Stimulated activated CD4-positive, alpha-beta T cell treated with anti-CD3 and anti-CD28 coated beads, Interleukin-15, amount 100 ng/mL, for 48 hours (primary cell): ENCODE data around the gene C4A.
"Not testable (repeated sequence)": the region's sequence is repeated elsewhere in the genome, so short reads cannot be mapped to it uniquely, and the experiment has no call there.

Source experiments
- DNase-seq, 2 donors: peaks; one replicate each; pipeline ENCODE4 v3.0.0-alpha.2; 2020; ENCODE audit warnings: low read depth in 2 of 2

C4A gene

DNA sequence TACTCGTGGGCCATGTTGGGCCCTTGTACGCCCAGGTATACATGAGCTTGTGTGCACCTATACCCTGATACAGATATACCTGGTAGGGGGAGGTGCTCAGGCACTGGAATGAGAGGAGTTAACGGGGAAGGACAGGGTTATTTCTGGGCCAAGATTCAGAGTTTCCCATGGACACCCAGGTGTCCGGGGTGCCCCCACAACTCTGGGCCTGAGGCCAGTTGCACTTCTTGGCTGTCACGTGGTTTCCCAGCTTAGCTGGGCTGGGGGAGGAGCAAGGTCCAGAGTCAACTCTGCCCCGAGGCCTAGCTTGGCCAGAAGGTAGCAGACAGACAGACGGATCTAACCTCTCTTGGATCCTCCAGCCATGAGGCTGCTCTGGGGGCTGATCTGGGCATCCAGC lies at the start of gene C4A:
Gene C4A (plus strand): TSS at position 314 of the 400 bp plus-strand sequence. CDS start 51 bp downstream, at position 365.
- DNase-seq: not testable (repeated sequence)

DNA sequence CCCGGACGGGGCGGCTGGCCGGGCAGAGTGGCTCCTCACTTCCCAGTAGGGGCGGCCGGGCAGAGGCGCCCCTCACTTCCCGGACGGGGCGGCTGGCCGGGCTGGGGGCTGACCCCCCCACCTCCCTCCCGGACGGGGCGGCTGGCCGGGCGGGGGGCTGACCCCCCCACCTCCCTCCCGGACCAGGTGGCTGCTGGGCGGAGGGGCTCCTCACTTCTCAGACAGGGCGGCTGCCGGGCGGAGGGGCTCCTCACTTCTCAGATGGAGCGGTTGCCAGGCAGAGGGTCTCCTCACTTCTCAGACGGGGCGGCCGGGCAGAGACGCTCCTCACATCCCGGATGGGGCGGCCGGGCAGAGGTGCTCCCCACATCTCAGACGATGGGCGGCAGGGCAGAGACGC lies 49.7 kb upstream of the C4A start:
- DNase-seq: not testable (repeated sequence)

DNA sequence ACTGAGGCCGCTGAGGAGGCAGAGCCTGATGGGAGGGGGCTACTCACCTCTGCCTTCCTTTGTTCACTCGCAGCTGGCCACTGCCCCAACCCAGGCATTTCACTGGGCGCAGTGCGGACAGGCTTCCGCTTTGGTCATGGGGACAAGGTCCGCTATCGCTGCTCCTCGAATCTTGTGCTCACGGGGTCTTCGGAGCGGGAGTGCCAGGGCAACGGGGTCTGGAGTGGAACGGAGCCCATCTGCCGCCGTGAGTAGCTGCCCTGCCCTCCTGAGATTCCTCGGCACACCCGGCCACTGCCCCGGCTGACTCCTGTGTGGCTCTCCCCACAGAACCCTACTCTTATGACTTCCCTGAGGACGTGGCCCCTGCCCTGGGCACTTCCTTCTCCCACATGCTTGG lies 48.3 kb upstream of the C4A start:
- no peak for DNase-seq

DNA sequence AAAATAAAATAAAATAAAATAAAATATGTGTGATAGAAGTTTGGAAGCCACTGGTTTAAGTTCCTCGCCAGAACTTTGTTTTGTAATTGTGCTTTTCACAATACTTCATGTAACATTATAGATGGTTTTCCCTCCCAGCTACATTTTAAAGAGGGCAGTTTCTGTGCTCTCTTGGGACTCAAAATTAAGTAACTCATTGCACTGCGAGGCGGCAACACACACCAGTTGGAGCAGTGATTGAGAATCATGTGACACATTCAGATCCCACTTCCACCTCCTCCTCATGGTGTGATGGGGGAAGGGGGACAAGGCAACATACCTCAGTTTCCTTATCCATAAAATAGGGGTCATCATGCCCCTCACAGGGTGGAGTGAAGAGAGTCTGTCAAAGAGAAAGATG lies 46.8 kb upstream of the C4A start:
- DNase-seq: no peak

DNA sequence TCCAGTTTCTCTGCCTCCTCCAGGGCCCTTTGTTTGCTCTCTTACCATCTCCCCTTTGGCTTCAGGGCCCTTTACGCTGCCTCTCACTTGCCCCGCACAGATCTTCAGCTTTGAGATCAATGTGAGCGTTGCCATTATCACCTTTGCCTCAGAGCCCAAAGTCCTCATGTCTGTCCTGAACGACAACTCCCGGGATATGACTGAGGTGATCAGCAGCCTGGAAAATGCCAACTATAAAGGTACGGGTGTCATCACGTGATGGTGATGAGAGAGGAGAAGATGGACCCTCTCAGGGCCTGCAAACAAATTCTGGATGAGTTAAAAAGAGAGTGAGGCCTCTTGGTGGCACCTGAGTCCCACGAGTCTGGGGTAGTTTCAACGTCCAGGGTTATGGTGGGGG lies 46.0 kb upstream of the C4A start:
- DNase-seq: no peak

DNA sequence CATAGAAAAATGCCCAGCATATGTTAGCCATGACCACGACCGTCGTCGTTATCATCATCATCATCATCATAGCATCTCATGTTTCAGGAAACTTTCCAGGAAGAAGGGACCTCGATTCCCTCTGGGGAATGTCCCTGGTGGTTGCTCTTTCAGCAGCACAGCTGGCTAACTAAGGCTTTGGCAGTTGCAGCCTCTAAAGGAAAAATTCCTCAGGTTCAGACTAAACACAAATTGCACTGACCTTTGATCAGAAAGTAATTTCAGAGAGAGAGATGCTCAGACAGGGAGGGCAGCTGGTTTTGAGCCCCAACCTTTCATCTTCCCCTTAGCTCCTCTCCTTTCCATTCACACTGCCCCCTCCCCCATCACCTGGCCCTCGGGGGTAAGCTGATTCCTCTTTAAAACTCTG lies 41.6 kb upstream of the C4A start:
- no peak for DNase-seq

DNA sequence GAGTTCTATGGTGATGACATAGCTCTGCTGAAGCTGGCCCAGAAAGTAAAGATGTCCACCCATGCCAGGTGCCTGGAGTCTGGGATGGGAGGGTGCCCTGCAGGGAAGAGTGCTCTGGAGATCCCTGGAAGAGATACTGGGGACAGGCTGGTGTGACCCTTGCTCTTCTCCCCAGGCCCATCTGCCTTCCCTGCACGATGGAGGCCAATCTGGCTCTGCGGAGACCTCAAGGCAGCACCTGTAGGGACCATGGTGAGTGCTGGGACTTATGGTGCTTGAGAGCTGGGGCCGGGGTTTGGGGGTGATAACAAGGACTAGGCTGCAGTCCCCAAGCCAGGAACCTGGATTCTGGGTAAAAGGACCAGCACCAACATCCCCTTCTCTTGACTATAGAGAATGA lies 38.1 kb upstream of the C4A start:
- no peak for DNase-seq

DNA sequence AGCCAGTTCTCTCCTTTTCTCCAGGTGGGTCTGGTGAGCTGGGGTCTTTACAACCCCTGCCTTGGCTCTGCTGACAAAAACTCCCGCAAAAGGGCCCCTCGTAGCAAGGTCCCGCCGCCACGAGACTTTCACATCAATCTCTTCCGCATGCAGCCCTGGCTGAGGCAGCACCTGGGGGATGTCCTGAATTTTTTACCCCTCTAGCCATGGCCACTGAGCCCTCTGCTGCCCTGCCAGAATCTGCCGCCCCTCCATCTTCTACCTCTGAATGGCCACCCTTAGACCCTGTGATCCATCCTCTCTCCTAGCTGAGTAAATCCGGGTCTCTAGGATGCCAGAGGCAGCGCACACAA lies 36.7 kb upstream of the C4A start:
- no peak for DNase-seq

DNA sequence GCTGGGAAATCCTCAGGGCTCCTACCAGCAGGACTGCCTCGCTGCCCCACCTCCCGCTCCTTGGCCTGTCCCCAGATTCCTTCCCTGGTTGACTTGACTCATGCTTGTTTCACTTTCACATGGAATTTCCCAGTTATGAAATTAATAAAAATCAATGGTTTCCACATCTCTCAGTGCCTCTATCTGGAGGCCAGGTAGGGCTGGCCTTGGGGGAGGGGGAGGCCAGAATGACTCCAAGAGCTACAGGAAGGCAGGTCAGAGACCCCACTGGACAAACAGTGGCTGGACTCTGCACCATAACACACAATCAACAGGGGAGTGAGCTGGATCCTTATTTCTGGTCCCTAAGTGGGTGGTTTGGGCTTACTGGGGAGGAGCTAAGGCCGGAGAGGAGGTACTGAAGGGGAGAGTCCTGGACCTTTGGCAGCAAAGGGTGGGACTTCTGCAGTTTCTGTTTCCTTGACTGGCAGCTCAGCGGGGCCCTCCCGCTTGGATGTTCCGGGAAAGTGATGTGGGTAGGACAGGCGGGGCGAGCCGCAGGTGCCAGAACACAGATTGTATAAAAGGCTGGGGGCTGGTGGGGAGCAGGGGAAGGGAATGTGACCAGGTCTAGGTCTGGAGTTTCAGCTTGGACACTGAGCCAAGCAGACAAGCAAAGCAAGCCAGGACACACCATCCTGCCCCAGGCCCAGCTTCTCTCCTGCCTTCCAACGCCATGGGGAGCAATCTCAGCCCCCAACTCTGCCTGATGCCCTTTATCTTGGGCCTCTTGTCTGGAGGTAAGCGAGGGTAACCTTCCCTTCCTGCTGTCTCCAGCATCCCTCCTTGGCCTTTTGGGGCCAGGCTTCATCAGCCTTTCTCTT lies 36.1 kb upstream of the C4A start, which contains the start of gene CFB:
Gene CFB (plus strand): TSS at position 589 of the 863 bp plus-strand sequence. CDS start 127 bp downstream, at position 716.
- DNase-seq: no peak

DNA sequence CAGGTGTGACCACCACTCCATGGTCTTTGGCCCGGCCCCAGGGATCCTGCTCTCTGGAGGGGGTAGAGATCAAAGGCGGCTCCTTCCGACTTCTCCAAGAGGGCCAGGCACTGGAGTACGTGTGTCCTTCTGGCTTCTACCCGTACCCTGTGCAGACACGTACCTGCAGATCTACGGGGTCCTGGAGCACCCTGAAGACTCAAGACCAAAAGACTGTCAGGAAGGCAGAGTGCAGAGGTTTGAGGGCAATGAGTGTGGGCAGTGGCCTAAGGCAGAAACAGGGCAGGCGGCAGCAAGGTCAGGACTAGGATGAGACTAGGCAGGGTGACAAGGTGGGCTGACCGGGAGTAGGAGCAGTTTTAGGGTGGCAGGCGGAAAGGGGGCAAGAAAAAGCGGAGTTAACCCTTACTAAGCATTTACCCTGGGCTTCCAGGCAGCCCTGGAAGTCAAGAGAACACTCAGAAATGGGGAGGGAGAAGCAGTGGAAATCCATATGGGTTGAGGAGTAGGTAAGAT lies 35.4 kb upstream of the C4A start:
- no peak for DNase-seq

DNA sequence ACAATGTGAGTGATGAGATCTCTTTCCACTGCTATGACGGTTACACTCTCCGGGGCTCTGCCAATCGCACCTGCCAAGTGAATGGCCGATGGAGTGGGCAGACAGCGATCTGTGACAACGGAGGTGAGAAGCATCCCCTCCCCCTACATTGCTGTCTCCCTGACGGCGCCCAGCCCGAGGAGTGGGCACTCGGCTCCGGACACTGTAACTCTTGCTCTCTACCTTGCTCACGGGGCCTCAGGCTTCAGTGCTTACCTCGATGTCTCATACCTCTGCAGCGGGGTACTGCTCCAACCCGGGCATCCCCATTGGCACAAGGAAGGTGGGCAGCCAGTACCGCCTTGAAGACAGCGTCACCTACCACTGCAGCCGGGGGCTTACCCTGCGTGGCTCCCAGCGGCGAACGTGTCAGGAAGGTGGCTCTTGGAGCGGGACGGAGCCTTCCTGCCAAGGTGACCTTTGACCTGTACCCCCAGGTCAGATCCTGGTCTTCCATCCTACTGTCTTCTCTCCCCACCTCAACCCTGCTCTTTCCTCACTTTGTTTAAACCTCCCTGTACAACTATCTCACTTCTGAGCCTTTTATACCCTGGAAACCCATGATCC lies 34.7 kb upstream of the C4A start:
- DNase-seq: no peak

DNA sequence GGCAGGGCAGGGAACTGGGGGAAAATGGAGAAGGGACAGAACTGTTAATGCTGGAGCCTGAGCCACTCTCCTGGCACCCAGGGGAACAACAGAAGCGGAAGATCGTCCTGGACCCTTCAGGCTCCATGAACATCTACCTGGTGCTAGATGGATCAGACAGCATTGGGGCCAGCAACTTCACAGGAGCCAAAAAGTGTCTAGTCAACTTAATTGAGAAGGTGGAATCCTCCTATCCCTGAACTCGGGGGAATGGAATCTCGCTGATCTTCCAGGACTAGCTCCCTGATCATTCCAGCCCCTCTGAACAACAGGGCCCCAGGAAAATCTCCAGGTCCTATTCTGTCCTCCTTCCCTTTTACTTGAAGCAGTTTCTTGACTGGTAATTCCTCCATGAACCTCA lies 34.0 kb upstream of the C4A start:
- no peak for DNase-seq

DNA sequence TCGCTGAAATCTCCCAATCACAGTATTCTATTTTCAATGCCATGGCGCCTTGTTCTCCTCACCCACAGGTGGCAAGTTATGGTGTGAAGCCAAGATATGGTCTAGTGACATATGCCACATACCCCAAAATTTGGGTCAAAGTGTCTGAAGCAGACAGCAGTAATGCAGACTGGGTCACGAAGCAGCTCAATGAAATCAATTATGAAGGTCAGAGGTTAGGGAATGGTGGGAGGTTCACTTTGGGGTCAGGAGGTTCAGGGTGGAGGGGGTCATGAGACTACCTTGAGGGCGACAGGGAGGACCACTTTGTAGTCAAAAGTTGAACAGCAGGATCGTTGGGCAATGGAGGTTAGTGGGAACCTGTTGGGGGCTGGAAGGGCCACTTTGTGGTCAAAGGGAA lies 33.6 kb upstream of the C4A start:
- DNase-seq: no peak

DNA sequence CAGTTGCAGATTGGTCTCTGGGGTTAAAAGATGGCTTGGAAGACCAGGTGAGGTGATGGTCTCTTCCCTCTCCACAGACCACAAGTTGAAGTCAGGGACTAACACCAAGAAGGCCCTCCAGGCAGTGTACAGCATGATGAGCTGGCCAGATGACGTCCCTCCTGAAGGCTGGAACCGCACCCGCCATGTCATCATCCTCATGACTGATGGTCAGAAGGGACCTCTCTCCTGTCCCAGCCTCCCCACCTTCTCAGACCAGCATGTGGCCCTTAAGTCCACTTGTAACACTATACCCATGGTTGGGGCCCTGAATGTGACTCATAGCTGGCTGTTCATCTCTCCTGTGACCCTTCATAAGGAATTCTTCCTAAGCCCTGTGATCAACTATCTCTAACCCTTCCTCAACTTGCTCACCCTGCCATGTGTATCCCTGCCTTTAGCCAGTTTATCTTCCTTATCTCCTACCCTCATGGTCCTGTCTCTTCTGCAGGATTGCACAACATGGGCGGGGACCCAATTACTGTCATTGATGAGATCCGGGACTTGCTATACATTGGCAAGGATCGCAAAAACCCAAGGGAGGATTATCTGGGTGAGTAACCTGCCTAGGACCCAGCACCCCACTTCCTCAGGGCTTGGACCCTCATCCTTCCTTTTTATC lies 33.0 kb upstream of the C4A start:
- no peak for DNase-seq

DNA sequence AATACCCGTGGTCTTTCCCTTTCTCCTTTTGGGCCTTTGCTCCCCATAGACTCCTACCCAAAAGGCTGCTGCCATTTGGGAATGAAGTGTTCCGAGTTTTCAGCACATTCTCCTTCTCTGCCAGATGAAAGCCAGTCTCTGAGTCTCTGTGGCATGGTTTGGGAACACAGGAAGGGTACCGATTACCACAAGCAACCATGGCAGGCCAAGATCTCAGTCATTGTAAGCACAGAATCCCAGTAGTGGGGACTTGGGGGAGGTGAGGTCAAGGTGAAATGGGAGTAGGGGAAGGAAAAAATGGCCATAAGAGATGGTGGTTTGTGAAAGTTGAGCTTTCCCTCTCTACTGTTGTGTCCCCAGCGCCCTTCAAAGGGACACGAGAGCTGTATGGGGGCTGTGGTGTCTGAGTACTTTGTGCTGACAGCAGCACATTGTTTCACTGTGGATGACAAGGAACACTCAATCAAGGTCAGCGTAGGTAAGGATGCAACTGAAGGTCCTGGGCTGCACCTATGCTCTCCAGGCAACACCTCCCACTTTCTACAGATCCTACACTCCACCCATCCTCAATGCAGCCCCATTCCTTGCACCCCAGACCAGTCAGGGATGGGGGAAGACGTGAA lies 31.8 kb upstream of the C4A start:
- no peak for DNase-seq

DNA sequence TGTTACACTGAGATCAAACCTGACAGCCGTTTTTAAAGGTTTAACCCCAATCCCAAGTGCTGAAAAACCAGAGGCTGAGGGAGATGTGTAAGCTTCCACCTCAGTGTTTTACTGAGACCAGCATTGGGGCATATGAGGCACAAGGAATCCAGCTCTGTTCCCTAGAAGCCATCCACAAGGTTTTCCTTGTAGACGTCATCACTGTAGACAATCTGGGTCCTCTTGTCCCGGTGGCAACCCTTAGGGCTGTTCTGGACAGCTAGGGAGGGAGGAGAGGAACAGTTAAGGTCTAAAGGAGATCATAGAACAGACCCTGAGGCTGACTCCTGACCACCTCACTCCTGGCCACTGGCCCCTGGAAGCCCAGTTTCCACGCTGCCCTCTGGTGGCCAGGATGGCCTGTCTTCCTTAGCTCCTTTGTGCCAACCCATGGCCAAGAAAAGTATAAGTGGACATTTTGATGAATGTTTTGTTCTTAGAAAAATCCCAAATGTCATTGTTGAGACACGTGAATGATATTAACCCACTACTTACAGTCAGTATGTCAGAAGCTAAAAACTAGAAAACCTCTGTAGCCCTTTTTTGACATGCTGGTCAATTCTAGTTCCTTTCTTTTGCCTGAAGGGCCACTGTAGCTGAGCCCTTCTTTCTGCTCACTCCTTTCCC lies 29.6 kb upstream of the C4A start:
- DNase-seq: peak in 1 of 2 donors; percentile 28

DNA sequence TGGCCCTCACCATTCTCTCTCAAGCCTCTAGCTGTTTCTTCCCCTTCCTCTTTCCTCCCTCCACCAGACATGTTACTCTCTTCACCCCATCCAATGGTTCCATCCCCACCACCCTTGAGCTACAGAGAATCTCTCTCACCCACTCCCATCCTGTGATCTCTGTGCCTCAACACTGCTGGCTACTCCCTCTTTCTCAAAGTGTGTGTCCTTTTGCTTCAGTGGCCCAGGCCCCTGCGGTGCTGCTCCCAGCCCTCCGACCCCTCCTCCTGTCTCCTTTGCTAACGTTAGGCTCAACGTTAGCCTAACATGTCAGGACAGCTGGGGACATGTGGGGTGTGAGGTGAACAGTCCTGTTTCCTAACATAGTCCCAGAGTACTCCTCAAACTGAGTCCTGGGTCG lies 29.0 kb upstream of the C4A start:
- DNase-seq: no peak

DNA sequence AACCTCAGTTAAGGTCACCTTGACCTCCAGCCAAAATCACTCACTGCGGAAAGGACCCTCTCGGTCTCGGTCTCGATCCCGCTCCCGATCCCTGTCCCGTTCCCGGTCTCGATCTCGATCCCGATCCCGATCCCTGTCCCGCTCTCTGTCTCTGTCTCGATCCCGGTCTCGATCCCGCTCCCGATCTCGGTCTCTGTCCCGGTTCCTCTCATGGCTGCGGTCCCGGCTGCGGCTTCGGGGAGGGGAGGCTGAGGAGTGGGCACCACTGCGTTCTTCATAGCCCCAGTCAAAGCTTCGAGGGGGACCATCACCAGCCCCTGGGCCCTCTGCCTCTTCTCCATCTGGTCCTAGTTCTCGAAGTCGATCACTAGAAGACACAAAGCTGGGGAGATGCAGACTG lies 27.3 kb upstream of the C4A start:
- DNase-seq: no peak

DNA sequence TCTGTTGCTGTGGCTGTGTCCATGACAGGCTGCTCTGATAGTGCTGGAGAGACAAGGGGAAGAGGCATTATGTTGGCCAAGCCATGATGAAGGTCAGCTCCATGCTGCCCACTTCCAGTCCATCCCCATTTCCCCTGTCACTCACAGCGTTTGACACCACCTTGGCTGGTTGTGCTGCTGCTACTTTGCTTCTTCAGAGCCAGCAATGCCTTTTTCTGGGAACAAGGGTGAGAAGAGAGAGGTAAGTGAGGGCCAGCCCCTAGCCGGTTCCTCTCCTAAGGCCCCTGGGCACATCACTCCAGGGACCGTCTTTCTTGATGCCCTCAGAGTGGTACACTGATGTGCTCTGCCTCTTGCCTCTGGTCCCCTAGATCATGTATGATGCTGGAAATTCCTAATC lies 25.1 kb upstream of the C4A start:
- DNase-seq: no peak

DNA sequence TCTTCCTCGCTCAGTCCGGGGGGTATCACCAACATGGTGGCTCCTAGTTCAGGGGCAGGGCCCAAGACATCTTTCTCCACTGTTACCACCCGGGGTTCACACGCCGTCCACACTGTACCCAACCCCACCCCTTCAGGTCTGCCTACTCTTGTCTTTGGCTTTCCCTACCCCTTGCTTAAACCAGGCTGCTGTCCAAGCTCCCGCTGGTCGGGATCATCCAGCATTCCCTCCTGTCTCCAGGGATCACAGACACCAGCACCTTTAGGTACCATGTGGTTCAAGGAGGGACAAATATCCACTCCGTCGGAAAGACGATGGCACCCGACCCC lies 23.5 kb upstream of the C4A start:
- no peak for DNase-seq
